OCI-LY7 (cell line): Measurements from ENCODE around the gene SLC6A6.

ENCODE experiments used
- EZH2phosphoT487 ChIP-seq: fragments of 200-600 bp; sonication (generic); IDR thresholded peaks from 2 replicates; pipeline ENCODE4 v1.6.1; 2018; ENCODE audit warnings: low read depth, borderline replicate concordance, mild to moderate bottlenecking, mixed run types, antibody characterized with exemption, low read length, moderate library complexity, mixed read lengths
- TF ChIP-seq, protein P1 (sequence below): fragments of 200-600 bp; sonication (generic); conservative IDR thresholded peaks from 2 replicates; pipeline ENCODE4 v1.5.1; 2014; ENCODE audit warnings: mild to moderate bottlenecking, antibody characterized with exemption, low read length, moderate library complexity, mixed read lengths

DNA sequence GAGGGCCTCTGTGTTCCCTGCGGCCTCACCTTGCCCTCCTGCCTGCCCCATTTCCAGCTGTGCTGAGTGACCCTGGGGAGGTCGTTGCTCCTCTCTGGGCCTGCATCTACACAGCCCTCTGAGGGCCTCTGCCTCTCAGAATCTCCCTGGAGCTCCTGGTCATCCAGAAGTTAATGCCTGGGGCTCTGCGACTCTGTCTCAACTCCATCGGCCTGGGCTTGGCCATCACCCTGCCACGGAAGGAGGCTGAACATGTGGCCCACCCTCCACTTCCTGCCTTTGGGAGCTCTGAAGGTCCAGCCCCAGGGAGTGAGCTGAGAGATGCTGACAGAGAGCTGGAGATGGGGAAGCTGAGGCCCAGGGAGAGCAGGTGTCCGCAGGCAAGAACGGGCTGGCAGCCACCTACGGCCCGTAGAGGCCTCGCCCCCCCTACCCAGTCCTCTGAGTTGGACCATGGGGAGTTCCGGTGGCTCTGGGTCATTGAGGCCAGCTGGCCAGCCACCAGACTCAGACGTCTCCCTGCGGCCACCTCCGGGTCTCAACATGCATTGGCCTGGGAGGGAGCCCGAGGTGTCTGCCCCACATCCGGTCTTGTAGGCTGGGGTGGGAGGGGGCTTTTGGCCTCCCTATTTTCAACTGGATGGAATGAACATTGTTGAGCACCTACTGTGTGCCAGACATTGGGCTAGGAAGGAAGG, 103.5 kb downstream of the SLC6A6 start:
- no peak for TF ChIP-seq EZH2phosphoT487
- TF ChIP-seq, protein P1, sequence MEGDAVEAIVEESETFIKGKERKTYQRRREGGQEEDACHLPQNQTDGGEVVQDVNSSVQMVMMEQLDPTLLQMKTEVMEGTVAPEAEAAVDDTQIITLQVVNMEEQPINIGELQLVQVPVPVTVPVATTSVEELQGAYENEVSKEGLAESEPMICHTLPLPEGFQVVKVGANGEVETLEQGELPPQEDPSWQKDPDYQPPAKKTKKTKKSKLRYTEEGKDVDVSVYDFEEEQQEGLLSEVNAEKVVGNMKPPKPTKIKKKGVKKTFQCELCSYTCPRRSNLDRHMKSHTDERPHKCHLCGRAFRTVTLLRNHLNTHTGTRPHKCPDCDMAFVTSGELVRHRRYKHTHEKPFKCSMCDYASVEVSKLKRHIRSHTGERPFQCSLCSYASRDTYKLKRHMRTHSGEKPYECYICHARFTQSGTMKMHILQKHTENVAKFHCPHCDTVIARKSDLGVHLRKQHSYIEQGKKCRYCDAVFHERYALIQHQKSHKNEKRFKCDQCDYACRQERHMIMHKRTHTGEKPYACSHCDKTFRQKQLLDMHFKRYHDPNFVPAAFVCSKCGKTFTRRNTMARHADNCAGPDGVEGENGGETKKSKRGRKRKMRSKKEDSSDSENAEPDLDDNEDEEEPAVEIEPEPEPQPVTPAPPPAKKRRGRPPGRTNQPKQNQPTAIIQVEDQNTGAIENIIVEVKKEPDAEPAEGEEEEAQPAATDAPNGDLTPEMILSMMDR = no peak
